H1 (cell line): ENCODE measurements around the gene ANKRD50. TPM values are rescaled to one million over a fixed set of nuclear protein-coding genes. Genes with fewer than 3 reads are reported as not detected.

ENCODE experiments used
- CTCF ChIA-PET: fragments of 300-600 bp; sonication (Branson Sonifier 250); formaldehyde crosslinking; loops from one replicate; lab custom pipeline; 2021; ENCODE audit not compliant: partially characterized antibody; lab: Charles Lee
- POLR2A ChIA-PET: fragments of 300-600 bp; sonication (Branson Sonifier 250); formaldehyde crosslinking; loops from one replicate; lab custom pipeline; 2021; ENCODE audit warnings: inconsistent platforms; ENCODE audit not compliant: partially characterized antibody; lab: Charles Lee
- DNase-seq, 2 experiments: peaks; one replicate each; pipeline versions ENCODE4 v3.0.0 to v3.0.0-alpha.2; 2010 to 2022; ENCODE audit warnings: low spot score in 2 of 2, low read depth in 1 of 2, mixed read lengths in 1 of 2
- FAIRE-seq: peaks from 2 replicates; lab custom pipeline; 2011; peaks lifted over from hg19 to GRCh38; lab: Jason Lieb, UNC
- H2AFZ ChIP-seq: 2 replicates; pipeline ENCODE4 v1.8.1; 2012; ENCODE audit warnings: low read length, inconsistent platforms
- H2AK5ac ChIP-seq: 2 replicates; pipeline ENCODE4 v1.6.1; 2013; ENCODE audit warnings: low read depth, low read length
- H2BK120ac ChIP-seq: replicated peaks from 2 replicates; pipeline ENCODE3; 2013; ENCODE audit warnings: low read depth, low read length, inconsistent platforms
- H2BK12ac ChIP-seq: 2 replicates; pipeline ENCODE4 v1.6.1; 2013; ENCODE audit warnings: low read depth, low read length
- H2BK15ac ChIP-seq: 2 replicates; pipeline ENCODE4 v1.6.1; 2013; ENCODE audit warnings: low read length
- H2BK20ac ChIP-seq: 2 replicates; pipeline ENCODE4 v1.6.1; 2013; ENCODE audit warnings: low read length
- H2BK5ac ChIP-seq: 2 replicates; pipeline ENCODE4 v1.6.1; 2013; ENCODE audit warnings: low read depth, low read length
- H3K14ac ChIP-seq: 2 replicates; pipeline ENCODE4 v1.6.1; 2013; ENCODE audit warnings: inconsistent platforms; ENCODE audit not compliant: insufficient read length
- H3K18ac ChIP-seq: 2 replicates; pipeline ENCODE4 v1.6.1; 2013; ENCODE audit warnings: low read length; ENCODE audit errors: extremely low read depth
- H3K23ac ChIP-seq: 2 replicates; pipeline ENCODE4 v1.6.1; 2013; ENCODE audit warnings: inconsistent platforms; ENCODE audit not compliant: insufficient read length
- H3K23me2 ChIP-seq: 2 replicates; pipeline ENCODE4 v1.6.1; 2013; ENCODE audit warnings: low read depth, low read length
- H3K27ac ChIP-seq: 2 replicates; pipeline ENCODE4 v1.6.1; 2011; ENCODE audit warnings: low read depth, low read length, inconsistent platforms
- H3K27me3 ChIP-seq, 4 experiments: replicated peaks in 1 of 4; 1 replicate in 1 of 4; 2 replicates in 3 of 4; pipeline versions ENCODE4 v1.6.1 to v1.8.1; 2011 to 2013; ENCODE audit warnings: low read length in 3 of 4, mild to moderate bottlenecking in 3 of 4, inconsistent platforms in 2 of 4, mixed read lengths in 2 of 4, moderate library complexity in 1 of 4; ENCODE audit not compliant: control insufficient read depth in 3 of 4, insufficient read depth in 3 of 4; ENCODE audit errors: extremely low read depth in 1 of 4
- H3K36me3 ChIP-seq, 4 experiments: 2 replicates each; pipeline versions ENCODE4 v1.6.1 to v1.8.1; 2011 to 2013; ENCODE audit warnings: mild to moderate bottlenecking in 4 of 4, low read length in 3 of 4, moderate library complexity in 2 of 4, control low read depth in 1 of 4, inconsistent platforms in 1 of 4; ENCODE audit not compliant: insufficient read depth in 4 of 4, control insufficient read depth in 2 of 4
- H3K4ac ChIP-seq: replicated peaks from 2 replicates; pipeline ENCODE3; 2013; ENCODE audit warnings: low read length, low read depth, mixed read lengths, inconsistent platforms; ENCODE audit not compliant: insufficient read length
- H3K4me1 ChIP-seq, 4 experiments: replicated peaks in 1 of 4; 1 replicate in 1 of 4; 2 replicates in 3 of 4; pipeline versions ENCODE4 v1.6.1 to v1.8.1; 2011 to 2013; ENCODE audit warnings: low read length in 3 of 4, inconsistent platforms in 2 of 4, mixed read lengths in 1 of 4; ENCODE audit not compliant: insufficient read depth in 4 of 4, control insufficient read depth in 3 of 4
- H3K4me2 ChIP-seq, 2 experiments: 2 replicates each; pipeline versions ENCODE4 v1.6.1 to v1.8.1; 2011 to 2013; ENCODE audit warnings: low read depth in 2 of 2, low read length in 2 of 2, control low read depth in 1 of 2, inconsistent platforms in 1 of 2, mild to moderate bottlenecking in 1 of 2; ENCODE audit not compliant: insufficient read depth in 1 of 2
- H3K4me3 ChIP-seq, 4 experiments: fragments of 200-600, 300-600 bp in 1 of 4; sonication (generic), shearing (Covaris generic), sonication (Bioruptor Twin) in 1 of 4; 2 replicates each; pipeline versions ENCODE4 v1.5.1 to v1.8.1; 2011 to 2016; ENCODE audit warnings: low read length in 4 of 4, low read depth in 3 of 4, control low read depth in 2 of 4, inconsistent platforms in 2 of 4, mild to moderate bottlenecking in 2 of 4, mixed read lengths in 1 of 4, moderate library complexity in 1 of 4; ENCODE audit not compliant: insufficient read depth in 2 of 4; ENCODE audit errors: extremely low read depth in 1 of 4
- H3K56ac ChIP-seq: replicated peaks from 2 replicates; pipeline ENCODE3; 2013; ENCODE audit warnings: low read depth, mild to moderate bottlenecking, mixed read lengths, low read length, inconsistent platforms; ENCODE audit not compliant: insufficient read length
- H3K79me1 ChIP-seq: 2 replicates; pipeline ENCODE4 v1.6.1; 2013; ENCODE audit warnings: low read depth, low read length, control low read depth
- H3K79me2 ChIP-seq, 2 experiments: 2 replicates each; pipeline versions ENCODE4 v1.6.1 to v1.8.1; 2012 to 2013; ENCODE audit warnings: low read length in 2 of 2, mild to moderate bottlenecking in 2 of 2, inconsistent platforms in 1 of 2; ENCODE audit not compliant: insufficient read depth in 2 of 2, control insufficient read depth in 1 of 2
- H3K9ac ChIP-seq, 4 experiments: replicated peaks in 1 of 4; 1 replicate in 1 of 4; 2 replicates in 3 of 4; pipeline versions ENCODE4 v1.6.1 to v1.8.1; 2011 to 2013; ENCODE audit warnings: low read depth in 3 of 4, low read length in 3 of 4, control low read depth in 2 of 4, mild to moderate bottlenecking in 2 of 4, moderate library complexity in 2 of 4, inconsistent platforms in 1 of 4; ENCODE audit errors: extremely low read depth in 1 of 4
- H3K9me3 ChIP-seq, 2 experiments: 2 replicates each; pipeline versions ENCODE4 v1.6.1 to v1.8.1; 2012 to 2013; ENCODE audit warnings: mild to moderate bottlenecking in 2 of 2, moderate library complexity in 2 of 2, control low read depth in 1 of 2, inconsistent platforms in 1 of 2, low read depth in 1 of 2, low read length in 1 of 2, mixed read lengths in 1 of 2; ENCODE audit not compliant: insufficient read depth in 2 of 2
- H4K20me1 ChIP-seq, 2 experiments: replicated peaks in 1 of 2; 2 replicates each; pipeline versions ENCODE3 to v1.8.1; 2011 to 2013; ENCODE audit warnings: inconsistent platforms in 2 of 2, low read length in 2 of 2, mild to moderate bottlenecking in 1 of 2; ENCODE audit not compliant: insufficient read depth in 2 of 2, control insufficient read depth in 1 of 2
- H4K5ac ChIP-seq: 2 replicates; pipeline ENCODE4 v1.6.1; 2013; ENCODE audit warnings: low read length, low read depth, mixed read lengths, inconsistent platforms; ENCODE audit not compliant: insufficient read length
- H4K8ac ChIP-seq: 2 replicates; pipeline ENCODE4 v1.8.0; 2013; ENCODE audit warnings: mild to moderate bottlenecking, moderate library complexity, low read length, inconsistent platforms; ENCODE audit not compliant: insufficient read depth; ENCODE audit errors: extremely low read depth
- H4K91ac ChIP-seq: replicated peaks from 2 replicates; pipeline ENCODE3; 2013; ENCODE audit warnings: low read length, mixed read lengths, inconsistent platforms; ENCODE audit not compliant: insufficient read length
- EP300 ChIP-seq, 2 experiments: IDR thresholded peaks; 1 replicate in 1 of 2; 2 replicates in 1 of 2; pipeline ENCODE4 v1.6.1; 2011 to 2012; ENCODE audit warnings: low read depth in 2 of 2, low read length in 2 of 2, mild to moderate bottlenecking in 2 of 2, borderline replicate concordance in 1 of 2, inconsistent platforms in 1 of 2, moderate library complexity in 1 of 2
- FOSL1 ChIP-seq: IDR thresholded peaks from 2 replicates; pipeline ENCODE4 v1.6.1; 2011; ENCODE audit warnings: mild to moderate bottlenecking, low read depth, low read length, moderate library complexity; ENCODE audit not compliant: insufficient read depth
- POLR2A ChIP-seq, 2 experiments: IDR thresholded peaks; 1 replicate in 1 of 2; 2 replicates in 1 of 2; pipeline ENCODE4 v1.6.1; 2011; ENCODE audit warnings: low read depth in 2 of 2, low read length in 2 of 2, mild to moderate bottlenecking in 2 of 2; ENCODE audit errors: control extremely low read depth in 1 of 2
- SRF ChIP-seq: IDR thresholded peaks from 2 replicates; pipeline ENCODE4 v1.6.1; 2011; ENCODE audit warnings: mild to moderate bottlenecking, low read depth, low read length, moderate library complexity
- TCF12 ChIP-seq: IDR thresholded peaks from 2 replicates; pipeline ENCODE4 v1.6.1; 2011; ENCODE audit warnings: low read depth, mild to moderate bottlenecking, low read length
- ZNF274 ChIP-seq: IDR thresholded peaks from 2 replicates; pipeline ENCODE4 v1.7.0; 2012; ENCODE audit warnings: low read length, borderline replicate concordance; ENCODE audit errors: extremely low read depth
- polyA plus RNA-seq, 7 experiments: library from polyadenylated mRNA; depleted of rRNA in 3 of 7; stranded (reverse) in 5 of 7; unstranded in 2 of 7; fragments of >200 nt in 5 of 7; fragments of 200-250 nt in 2 of 7; gene quantifications; 1 replicate in 5 of 7; 2 replicates in 1 of 7; 4 replicates in 1 of 7; pipeline versions ENCODE4 v1.2.1 to v1.2.3, GENCODE V29; 2011 to 2013; ENCODE audit warnings: missing spikeins in 2 of 7, mixed read lengths in 2 of 7
- total RNA-seq: library from RNA; stranded (reverse); fragmentation: NEBNext Ultra II Directional; extraction: Animal tissue kit (Norgen Biotek cat#: 25700); gene quantifications from 2 replicates; pipeline ENCODE4 v1.2.1, GENCODE V29; 2021
- TF ChIP-seq, protein P1 (sequence below), 3 experiments: IDR thresholded peaks; 1 replicate in 2 of 3; 2 replicates in 1 of 3; pipeline versions ENCODE4 v1.5.1 to v1.6.1; 2011; ENCODE audit warnings: low read length in 3 of 3, mild to moderate bottlenecking in 3 of 3, inconsistent platforms in 2 of 3, low read depth in 1 of 3, moderate library complexity in 1 of 3; ENCODE audit not compliant: insufficient read depth in 1 of 3; ENCODE audit errors: control extremely low read depth in 1 of 3

The ANKRD50 gene
- total and polyA plus RNA-seq, 2 of the 8 experiments (the other 6 are each of a cell fraction or from before 2014, with no cell fraction given): 8.5 to 25.0 TPM

DNA sequence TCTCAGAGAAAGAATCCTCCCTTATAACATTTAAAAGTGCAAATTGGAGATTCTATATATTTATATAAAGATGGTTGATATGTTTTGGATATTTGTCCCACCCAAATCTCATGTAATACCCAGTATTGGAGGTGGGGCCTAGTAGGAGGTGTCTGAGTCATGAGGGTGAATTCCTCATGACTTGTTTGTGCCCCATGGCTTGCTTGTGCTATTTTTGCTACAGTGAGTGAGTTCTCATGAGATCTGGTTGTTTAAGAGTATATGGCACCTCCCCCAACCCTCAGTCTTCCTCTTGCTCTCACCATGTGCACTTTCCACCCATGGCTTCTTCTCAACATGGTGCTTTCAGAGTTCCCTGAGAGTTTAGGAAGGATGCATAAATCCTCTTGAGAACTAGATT lies 9.5 kb upstream of the ANKRD50 start:
- Histone ChIP-seq H3K79me2 (no peaks in the 10 kb centered on the region), H3K23me2 (no peaks in the 10 kb centered on the region), H2BK15ac (no peak overlapping the region), H2AFZ (no peak overlapping the region), H2BK12ac (no peak overlapping the region; the same call in 1 of the 2 replicates), H3K79me1 (no peaks in the 10 kb centered on the region), H3K9me3 (no peaks in the 10 kb centered on the region), H3K4me1 (no peaks in the 10 kb centered on the region), H3K56ac (no peak overlapping the region), H3K4ac (no peak overlapping the region), H3K9ac (no peak overlapping the region), H3K36me3 (no peaks in the 10 kb centered on the region)
- FAIRE-seq (no peak), DNase-seq (no peak)
- TF ChIP-seq ZNF274: no peak
- TF ChIP-seq SRF: no peak
- TF ChIP-seq EP300 (IDR thresholded peaks at IDR 0.05; ENCODE audit: borderline replicate concordance in 1 of 2, low read depth in 2 of 2, low read length in 2 of 2): no peak
- TF ChIP-seq TCF12: no peak
- no peak for TF ChIP-seq FOSL1
- TF ChIP-seq, protein P1, sequence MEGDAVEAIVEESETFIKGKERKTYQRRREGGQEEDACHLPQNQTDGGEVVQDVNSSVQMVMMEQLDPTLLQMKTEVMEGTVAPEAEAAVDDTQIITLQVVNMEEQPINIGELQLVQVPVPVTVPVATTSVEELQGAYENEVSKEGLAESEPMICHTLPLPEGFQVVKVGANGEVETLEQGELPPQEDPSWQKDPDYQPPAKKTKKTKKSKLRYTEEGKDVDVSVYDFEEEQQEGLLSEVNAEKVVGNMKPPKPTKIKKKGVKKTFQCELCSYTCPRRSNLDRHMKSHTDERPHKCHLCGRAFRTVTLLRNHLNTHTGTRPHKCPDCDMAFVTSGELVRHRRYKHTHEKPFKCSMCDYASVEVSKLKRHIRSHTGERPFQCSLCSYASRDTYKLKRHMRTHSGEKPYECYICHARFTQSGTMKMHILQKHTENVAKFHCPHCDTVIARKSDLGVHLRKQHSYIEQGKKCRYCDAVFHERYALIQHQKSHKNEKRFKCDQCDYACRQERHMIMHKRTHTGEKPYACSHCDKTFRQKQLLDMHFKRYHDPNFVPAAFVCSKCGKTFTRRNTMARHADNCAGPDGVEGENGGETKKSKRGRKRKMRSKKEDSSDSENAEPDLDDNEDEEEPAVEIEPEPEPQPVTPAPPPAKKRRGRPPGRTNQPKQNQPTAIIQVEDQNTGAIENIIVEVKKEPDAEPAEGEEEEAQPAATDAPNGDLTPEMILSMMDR (IDR thresholded peaks at IDR 0.05; ENCODE audit: control extremely low read depth in 1 of 3, insufficient read depth in 1 of 3, low read depth in 1 of 3, low read length in 3 of 3): no peak
- TF ChIP-seq POLR2A (IDR thresholded peaks at IDR 0.05; ENCODE audit: control extremely low read depth in 1 of 2, low read depth in 2 of 2, low read length in 2 of 2): no peak
- TF ChIP-seq, all 59 proteins: peak for 0
- H3K4me2 ChIP-seq: no peak overlapping the region
- H2AK5ac ChIP-seq: no peak overlapping the region
- no peaks in the 10 kb centered on the region for H3K27me3 ChIP-seq
- ChIA-PET POLR2A (no interaction called here), CTCF (no interaction called here)
- no peak overlapping the region for H4K5ac ChIP-seq
- H3K27ac ChIP-seq: no peak overlapping the region
- no peak overlapping the region for H3K14ac ChIP-seq
- H4K91ac ChIP-seq: no peak overlapping the region
- H2BK5ac ChIP-seq: no peak overlapping the region
- H3K18ac ChIP-seq: no peak overlapping the region
- H2BK120ac ChIP-seq: no peak overlapping the region
- no peak overlapping the region for H4K8ac ChIP-seq
- no peak overlapping the region for H3K4me3 ChIP-seq
- H2BK20ac ChIP-seq: no peak overlapping the region
- no peak overlapping the region for H3K23ac ChIP-seq
- H4K20me1 ChIP-seq: no peaks in the 10 kb centered on the region
